GM18508 (cell line): ENCODE measurements around the gene GTF2F2.
"Not testable (repeated sequence)": the region's sequence is repeated elsewhere in the genome, so short reads cannot be mapped to it uniquely, and the experiment has no call there.

Experiments used
- ATAC-seq: cut with Tn5 transposase; IDR thresholded peaks from one replicate; pipeline ENCODE4 v1.9.1; 2021; ENCODE audit warnings: moderate number of reproducible peaks; ENCODE audit not compliant: insufficient read depth, unreplicated experiment

GTF2F2 gene

DNA sequence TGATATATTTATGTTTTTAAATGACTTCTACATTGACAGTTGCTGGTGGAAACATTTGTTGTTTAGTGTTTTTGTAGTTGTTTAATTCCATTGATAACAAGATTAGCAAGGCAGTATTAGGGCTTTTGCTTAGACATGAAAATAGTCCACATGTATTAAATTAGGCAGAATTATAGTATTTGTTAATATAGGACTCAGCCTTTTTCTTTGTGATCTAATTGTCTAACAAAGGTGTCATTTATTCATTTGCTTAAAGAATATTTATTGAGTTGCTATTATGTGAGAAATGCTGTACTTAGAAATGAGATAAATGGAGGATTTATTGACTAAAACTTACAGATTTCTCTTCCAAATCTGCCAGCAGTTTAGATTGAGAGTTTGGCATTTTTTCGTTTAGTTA is 122.2 kb downstream of the GTF2F2 start:
- ATAC-seq, result no peak

DNA sequence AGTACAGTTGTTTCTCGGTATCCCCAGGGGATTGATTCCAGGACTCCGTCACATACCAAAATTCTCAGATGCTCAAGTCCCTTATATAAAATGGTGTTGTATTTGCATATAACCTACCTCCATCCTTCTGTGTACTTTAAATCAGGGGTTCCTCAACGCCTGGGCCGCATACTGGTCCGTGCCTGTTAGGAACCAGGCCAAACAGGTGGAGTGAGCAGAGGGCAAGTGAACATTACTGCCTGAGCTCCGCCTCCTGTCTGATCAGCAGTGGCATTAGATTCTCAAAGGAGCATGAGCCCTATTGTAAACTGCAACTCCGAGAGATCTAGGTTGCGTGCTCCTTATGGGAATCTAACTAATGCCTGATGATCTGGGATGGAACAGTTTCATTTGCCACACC is 122.8 kb downstream of the GTF2F2 start:
- ATAC-seq, result no peak

DNA sequence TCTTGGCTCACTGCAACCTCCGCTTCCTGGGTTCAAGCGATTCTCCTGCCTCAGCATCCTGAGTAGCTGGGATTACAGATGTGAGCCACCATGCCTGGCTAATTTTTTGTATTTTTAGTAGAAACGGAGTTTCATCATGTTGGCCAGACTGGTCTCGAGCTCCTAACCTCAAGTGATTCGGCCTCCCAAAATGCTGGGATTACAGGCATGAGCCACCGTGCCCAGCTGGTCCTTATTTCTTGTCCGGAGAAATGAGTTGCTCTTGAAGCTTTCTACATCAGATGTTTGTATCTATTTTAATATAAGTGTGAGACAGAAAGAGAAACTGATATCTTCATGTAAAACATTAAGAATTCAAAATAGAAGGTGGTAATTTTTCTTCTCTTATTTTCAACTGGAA is 124.4 kb downstream of the GTF2F2 start:
- not testable (repeated sequence) for ATAC-seq

DNA sequence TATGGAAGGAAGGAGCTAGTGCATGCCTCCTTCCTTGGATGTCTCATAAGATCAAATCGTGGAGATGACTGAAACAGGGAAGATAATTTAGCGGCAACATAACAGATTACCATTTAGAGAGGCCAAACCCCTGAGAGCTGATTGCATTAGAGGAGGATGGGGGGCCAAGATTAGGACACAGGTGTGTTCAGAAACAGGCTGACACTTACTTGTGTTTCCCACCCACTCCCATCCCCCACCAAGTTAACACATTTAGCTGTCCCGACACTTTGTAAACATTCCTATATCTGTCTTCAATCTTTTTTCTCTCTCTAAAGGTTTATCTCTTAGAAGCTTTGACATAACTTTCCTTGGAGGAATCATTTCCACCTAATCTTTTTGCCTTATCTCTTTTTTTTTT is 129.4 kb downstream of the GTF2F2 start:
- ATAC-seq, result no peak

DNA sequence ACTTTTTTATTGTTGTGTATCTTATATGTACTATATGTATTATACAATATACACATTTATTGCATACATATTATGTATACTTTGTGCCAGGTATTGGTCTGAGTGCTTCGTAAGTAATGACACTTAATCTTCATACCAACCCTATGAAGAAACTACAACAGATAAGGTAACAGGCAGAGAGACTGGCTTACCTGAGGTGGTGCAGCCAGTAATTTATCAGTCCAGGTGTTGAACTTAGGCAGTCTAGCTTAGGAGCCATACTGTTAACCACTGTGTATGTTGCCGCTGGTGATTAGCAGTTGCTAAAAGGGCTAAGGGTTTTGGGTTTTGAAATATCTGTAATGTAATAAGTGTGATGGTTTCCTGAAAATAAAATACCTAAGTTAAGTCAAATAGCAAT is 134.1 kb downstream of the GTF2F2 start:
- ATAC-seq, result no peak

DNA sequence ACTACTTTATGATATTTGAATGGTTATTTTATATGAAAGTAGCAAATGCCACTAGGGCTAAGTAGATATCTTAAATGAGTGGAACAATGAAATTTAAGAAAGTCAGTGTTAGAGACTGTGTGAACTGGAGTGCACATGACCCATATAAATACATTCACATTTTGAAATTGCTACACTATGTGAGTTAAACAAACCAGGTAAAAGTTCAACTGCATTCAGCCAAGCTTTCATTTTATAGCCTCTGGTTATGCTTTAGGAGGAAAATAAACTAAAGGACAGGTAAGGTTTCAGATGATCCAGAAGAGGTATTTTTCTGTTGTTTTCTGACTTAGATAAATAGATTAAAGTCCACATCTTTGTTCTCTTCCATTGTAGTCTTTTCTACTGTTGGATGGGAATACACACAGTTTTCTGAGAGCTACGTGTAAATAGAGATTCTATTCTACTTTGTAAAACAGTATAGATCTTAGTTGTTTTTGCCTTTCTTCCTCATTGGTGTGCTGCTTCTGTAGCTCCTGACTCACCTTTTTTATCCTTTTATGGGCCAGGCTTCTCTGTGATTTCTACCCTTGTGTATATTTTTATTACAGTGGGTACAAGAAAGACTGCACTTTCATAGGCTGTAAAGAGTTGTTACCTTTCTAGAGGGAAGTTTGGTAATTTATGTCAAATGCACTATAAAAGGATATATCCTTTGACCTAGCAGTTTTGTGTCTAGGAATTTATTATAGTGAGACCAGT is 135.1 kb downstream of the GTF2F2 start:
- no peak for ATAC-seq

DNA sequence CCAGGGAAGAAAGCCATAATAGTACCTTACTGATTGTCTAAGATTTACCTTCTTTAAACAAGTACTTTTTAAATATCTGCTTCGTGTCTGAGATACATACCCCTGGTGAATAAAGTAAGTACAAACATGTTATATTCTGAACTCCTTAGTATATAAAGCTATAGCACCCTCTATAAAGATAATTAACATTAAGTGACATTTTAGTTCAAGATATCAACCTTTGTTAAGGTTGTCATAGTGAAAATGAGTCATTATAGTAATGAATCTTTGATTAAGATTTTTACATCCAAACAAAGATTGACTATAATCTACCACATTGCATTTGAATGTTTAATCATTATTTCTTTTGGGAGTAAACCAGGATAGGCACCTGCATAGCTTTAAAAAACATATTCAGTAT is 135.9 kb downstream of the GTF2F2 start:
- ATAC-seq, result no peak

DNA sequence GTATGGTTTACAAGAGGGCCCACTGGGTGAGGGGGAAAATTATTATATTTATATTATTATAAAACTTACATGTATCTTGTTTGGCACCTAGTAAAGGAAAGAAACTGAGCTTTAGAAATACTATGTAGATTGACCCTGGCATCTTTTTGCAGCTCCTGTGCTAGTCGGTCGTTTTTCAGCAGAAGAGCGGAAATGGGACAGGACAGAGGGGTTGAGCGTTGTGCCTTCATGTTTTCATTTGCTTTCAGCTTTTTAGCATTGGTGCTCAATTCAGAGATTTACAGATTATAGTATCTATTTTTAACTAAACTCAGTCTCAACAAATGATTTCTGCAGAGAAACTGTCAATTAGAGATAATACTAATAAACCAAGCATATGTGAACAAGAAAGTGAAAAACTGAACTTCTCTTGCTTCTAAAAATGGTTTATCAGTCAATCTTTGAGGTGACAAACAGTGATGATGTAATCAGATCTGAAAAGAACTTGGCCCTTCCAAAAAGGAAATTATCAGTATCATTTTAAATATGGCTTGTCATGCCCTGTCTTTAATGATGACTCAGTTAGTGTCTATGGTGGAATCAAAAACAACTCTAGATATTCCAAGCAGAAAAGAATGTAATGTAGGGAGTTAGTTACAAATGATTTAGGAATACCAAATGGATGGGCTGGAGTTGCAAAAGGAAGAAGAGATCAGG is 137.5 kb downstream of the GTF2F2 start:
- ATAC-seq, result no peak

DNA sequence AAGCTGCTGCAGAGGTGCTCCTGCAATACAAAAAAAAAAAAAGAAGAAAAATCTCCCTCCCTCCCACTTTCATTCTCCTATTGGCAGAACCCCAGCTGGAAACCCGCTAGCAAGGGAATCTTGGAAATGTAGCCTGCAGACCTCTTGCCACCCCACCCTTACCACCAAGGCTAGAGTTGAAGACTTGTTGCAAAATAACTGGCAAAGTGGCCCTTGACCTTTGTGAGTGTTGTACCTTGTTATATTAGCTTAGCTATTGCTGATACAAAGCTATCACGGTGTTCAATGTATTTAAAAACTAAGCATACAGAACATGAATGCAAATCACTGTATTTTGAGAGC is 138.0 kb downstream of the GTF2F2 start:
- no peak for ATAC-seq

DNA sequence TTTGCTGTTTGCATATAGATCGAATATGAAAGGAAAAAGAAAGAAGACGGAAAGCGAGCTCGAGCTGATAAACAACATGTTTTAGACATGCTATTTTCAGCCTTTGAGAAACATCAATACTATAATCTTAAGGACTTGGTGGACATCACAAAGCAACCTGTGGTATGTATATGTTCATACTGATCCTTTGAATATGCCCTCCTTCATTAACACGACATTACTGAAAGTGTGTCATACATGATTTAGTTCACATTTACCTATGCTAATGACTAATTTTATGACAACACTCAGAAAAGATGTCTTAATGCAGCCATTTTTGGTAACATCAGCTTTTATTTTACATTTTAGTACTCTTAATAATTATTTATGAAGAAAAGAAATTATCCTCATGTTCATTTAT is 146.9 kb downstream of the GTF2F2 start:
- no peak for ATAC-seq

DNA sequence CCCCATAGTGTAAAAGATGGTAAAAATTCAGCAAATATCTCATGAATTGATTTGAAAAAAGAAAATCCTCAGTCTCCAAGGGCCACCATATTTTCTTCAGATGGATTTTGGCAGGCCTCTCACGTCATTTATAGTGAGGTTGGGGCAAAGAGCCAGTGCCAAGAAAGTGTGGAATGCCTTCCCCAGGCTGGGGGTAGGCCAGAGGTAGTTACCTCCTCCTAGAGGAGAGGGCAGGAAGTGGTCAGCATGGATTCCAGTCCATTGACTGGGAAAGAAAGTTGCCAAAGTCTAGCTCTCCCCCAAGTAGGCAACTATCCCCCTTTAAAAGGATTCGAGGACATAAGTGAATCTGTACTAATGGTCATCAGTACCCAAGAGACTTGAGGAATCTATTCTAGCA is 148.9 kb downstream of the GTF2F2 start:
- ATAC-seq, result no peak

DNA sequence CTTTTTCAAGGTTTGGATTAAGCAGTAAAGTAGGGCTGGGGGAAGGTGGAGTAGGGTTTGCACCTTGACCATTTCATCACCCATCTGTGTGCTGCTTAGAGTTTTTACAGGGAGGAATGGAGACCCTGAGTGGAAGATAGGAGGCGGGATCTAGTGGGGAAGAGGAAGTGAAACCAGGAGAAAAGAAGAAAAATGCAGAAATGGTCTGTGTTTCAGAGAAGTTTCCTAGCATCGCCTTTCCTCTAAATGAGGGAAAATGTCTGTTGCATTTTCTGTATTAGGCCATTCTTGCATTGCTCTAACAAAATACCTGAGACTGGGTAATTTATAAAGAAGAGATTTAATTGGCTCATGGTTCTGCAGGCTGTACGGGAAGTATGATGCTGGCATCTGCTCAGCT is 156.6 kb downstream of the GTF2F2 start:
- no peak for ATAC-seq

DNA sequence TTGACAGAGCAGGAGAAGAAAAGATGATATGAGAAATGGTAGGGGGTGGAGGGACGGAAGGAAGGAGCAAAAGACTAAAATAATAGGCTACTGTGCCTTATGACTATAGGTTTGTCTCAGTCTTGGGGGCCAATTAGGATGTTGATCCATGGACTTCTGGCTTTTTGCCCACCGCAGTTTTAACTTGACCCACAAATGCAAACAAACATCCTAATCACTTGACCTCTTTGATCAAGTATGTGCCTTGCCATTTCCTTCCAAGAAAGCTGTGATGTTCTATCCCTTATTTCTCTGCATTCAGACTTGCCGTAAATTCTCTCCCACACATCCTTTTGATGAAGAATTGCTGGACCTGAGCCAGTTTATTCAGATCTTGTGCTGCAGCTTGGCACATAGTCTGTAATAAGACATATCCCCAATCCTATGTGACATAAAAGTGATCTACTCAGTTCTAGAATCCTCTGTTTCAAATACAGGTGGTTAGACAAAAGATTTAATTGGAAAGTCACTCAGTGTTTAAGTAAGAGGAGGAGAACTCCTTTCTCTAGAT is 157.9 kb downstream of the GTF2F2 start:
- ATAC-seq, result no peak

DNA sequence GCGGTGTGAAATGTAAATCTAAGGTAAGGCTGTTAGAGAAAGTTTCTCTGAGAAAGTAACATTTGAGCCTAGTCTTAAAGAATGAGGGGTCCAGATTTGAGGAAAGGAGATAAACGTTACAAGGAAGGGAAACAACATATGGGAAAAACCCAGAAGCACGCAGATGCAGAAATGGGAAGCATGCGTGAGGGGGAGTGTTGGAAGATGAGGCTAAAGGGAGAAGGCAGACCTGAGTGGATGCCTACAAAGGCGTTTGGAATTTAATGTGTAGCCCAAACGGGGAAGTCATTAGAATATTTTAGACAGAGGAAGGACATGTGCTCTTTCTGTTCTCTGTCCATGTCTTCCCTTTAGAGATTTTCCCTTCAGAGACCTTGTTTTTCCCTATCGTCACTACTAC is 159.7 kb downstream of the GTF2F2 start:
- no peak for ATAC-seq

DNA sequence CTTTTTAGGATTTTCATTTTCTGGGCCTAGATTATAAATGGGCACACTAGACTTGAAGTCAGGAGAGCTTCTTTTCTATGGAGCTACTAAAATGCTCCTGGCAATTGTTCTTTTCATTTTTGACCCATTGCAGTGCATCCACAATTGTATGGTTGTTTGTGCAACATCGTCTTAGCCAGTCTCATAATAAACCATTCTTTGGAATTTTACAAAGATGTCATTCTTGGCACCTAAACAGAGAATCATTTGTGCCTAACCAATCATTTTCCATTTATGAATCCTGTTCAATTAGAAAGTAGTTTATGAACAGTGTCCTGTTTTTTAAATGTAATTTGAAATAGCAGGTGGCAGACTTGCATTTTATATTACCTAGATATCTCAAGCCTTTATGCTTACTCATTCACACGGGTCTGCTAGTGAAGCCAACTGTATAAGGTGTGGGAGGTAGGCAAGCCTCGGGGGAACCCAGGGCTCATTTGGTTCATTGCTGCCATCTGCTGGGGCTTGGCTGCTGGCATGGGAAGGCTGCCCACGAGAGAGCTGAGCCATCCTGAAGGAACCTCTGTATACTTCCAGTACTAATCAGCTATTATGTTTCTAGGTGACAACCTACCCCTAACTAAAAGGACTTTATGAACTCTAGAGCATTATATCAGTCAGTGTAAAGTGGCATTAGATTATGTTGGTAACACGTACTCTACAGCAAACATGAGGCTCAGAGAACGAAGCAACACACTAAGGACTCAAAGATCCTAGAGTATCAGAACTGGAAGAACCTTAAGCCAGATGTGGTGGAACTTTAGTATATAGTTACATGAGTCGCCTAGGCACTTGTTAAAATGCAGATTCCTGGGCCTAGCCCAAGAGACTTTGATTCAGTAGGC is 160.7 kb downstream of the GTF2F2 start:
- no peak for ATAC-seq

DNA sequence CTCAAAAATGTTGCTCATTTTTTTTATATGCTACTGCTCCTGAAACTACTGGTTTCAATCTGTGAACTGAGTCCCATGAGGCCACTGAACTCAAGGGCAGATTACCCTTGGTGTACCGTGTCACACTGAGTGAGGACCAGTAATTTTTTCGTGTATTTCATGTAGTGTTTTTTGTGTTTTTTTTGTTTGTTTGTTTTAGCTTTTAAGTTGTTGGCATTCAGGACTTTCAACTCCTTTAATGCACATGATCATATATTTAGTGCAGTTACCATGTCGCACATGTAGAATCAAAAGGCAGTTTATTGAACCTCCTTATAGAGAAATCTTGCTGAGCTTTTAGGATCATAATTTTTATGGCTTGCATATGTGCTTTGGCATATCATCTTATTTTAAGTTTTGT is 162.7 kb downstream of the GTF2F2 start:
- no peak for ATAC-seq

DNA sequence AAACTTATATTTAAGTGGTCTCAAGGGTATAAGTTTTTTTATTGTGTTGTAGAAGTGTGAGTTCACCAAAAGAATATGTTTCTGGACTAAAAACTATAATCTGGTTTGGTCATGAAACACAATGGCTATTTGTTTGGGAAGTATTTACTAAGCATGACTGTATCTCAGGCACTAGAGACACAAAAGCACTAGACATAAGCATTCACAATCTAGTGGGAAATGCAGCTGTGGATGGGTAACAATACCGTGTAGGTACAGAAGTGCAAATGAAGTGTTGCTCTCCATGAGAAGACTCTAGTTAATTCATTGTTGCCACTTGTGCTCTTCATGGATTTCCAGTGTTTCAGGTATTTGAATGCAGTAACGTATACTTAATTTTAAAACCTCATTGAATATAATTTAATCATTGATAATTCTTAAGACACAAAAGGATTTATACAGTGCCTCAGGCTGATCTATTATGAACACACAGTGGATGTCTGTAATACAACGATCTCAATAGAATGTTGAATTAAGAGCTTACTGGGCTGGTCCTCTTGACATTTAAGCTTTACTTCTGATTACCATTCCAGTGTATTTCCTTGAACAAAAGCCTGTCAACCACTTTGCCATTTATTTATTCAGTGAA is 169.7 kb downstream of the GTF2F2 start:
- no peak for ATAC-seq

DNA sequence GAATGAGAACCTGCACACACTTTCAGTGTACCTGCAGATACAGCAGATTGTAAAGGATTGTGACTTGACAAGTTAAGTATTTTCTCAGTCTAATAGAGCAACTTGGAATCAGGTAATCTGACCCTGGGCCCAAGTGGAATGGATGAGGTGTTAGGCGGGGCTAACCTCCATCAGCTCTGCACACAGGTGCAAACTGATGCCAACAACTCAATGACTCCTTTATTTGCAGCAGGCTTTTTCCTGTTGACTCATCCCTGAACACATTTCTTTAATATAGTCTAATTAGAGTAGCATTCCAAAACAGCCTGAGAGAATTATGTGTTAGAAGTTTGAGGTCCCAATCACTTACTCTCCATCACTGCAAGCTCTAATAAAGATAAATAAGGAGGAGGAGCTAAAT is 171.9 kb downstream of the GTF2F2 start:
- no peak for ATAC-seq

DNA sequence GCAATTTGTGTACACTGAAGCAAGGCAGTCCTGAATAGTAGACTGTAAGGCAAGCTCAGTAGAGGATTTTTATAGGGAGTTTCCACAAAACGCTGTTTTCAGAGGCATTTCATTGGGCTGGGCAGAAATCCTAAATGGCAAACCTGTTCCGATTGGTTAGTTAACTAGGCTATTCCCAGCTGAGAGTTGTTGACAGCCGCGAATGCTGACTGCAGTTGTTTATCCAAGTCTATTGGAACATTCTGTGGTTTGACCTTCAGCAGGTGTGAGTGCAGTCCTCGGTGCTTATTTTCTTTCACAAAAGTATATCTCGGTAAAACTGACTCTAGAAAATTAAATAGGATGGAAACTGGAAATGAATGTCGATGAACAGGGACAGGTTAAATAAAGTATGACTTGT is 175.2 kb downstream of the GTF2F2 start:
- no peak for ATAC-seq

DNA sequence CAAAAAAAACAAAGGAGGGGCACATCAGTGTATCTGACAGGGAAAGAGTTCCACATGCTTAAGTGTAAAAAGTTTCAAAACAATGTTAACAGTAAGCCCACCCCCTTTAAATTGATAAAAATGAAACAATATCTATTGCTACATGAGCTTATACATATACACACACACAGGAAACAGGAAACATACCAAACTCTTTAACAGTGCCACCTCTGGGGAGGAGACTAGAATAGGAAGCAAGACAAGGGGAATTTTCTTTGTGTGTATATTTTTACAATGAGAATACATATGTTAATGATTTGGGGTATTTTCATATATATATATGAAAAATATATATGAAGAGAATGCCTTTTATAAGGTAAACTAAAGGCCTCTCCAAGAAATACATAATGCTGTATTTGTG is 175.9 kb downstream of the GTF2F2 start:
- no peak for ATAC-seq
